ENCODE results near the gene CAND1. TPM values are rescaled to one million over a fixed set of nuclear protein-coding genes. Genes with fewer than 3 reads are reported as not detected.

Gene CAND1
- total and polyA plus RNA-seq, 2 experiments from 2014 or later, result 92.6 to 111 TPM

GRCh38 chr12:67305544-67305943 is 36.4 kb downstream of the CAND1 start:
- Histone ChIP-seq H3K4me3 (no peak overlapping the region), H3K9me2 (ENCODE audit: insufficient read depth) (no peaks in the 10 kb centered on the region), H3K27me3 (replicated peaks; ENCODE audit: insufficient read depth) (no peaks in the 10 kb centered on the region), H3K36me3 (ENCODE audit: low read depth) (peaks cover 84% of the 10 kb centered on the region), H3K4me2 (ENCODE audit: unreplicated experiment) (no peak overlapping the region), H3K79me2 (ENCODE audit: insufficient read depth) (peaks cover 54% of the 10 kb centered on the region), H4K20me1 (ENCODE audit: insufficient read depth) (no peaks in the 10 kb centered on the region), H2AFZ (no peak overlapping the region), H3K27ac (no peak overlapping the region), H3K4me1 (ENCODE audit: insufficient read depth) (no peaks in the 10 kb centered on the region), H3K9ac (no peak overlapping the region), H3F3A (ENCODE audit: insufficient read depth) (no peaks in the 10 kb centered on the region), H3K9me3 (ENCODE audit: low read depth) (no peaks in the 10 kb centered on the region)
- DNase-seq, result no peak
- in situ Hi-C loops (cut with MboI), result no loop called here
- 92 to 96% methylated on average over 1 of the region's 1 CpG for WGBS, 2 experiments (ENCODE audit: low coverage in 1 of 2, low lambda C conversion rate in 2 of 2, missing lambda C conversion rate in 2 of 2)
- no peak for TF ChIP-seq EZH2 (IDR thresholded peaks at IDR 0.05; ENCODE audit: insufficient read depth, poor library complexity, severe bottlenecking)
- no peak for TF ChIP-seq EZH2phosphoT487 (IDR thresholded peaks at IDR 0.05; ENCODE audit: insufficient read depth, low read depth)

- Histone ChIP-seq H4K20me1 (ENCODE audit: insufficient read depth) (no peaks in the 10 kb centered on the region), H3K4me2 (ENCODE audit: unreplicated experiment) (no peak overlapping the region), H3K27me3 (replicated peaks; ENCODE audit: insufficient read depth) (no peaks in the 10 kb centered on the region), H3K79me2 (ENCODE audit: insufficient read depth) (peaks cover 43% of the 10 kb centered on the region), H3K9ac (no peak overlapping the region), H3K27ac (no peak overlapping the region), H3K4me3 (no peak overlapping the region), H3F3A (ENCODE audit: insufficient read depth) (no peaks in the 10 kb centered on the region), H2AFZ (no peak overlapping the region), H3K4me1 (ENCODE audit: insufficient read depth) (no peaks in the 10 kb centered on the region), H3K9me2 (ENCODE audit: insufficient read depth) (no peaks in the 10 kb centered on the region), H3K9me3 (ENCODE audit: low read depth) (no peaks in the 10 kb centered on the region), H3K36me3 (ENCODE audit: low read depth) (peaks cover 83% of the 10 kb centered on the region)
- WGBS, 2 experiments (ENCODE audit: low coverage in 1 of 2, low lambda C conversion rate in 2 of 2, missing lambda C conversion rate in 2 of 2), result 99 to 100% methylated on average over 2 of the region's 2 CpGs
- no peak for DNase-seq
- in situ Hi-C loops (cut with MboI), result no loop called here
- TF ChIP-seq EZH2phosphoT487 (IDR thresholded peaks at IDR 0.05; ENCODE audit: insufficient read depth, low read depth) (no peak), EZH2 (IDR thresholded peaks at IDR 0.05; ENCODE audit: insufficient read depth, poor library complexity, severe bottlenecking) (no peak)
Measured at GRCh38 chr12:67306712-67307111, 37.6 kb downstream of the CAND1 start.

- no peak for TF ChIP-seq EZH2phosphoT487 (IDR thresholded peaks at IDR 0.05; ENCODE audit: insufficient read depth, low read depth)
- no peak for TF ChIP-seq EZH2 (IDR thresholded peaks at IDR 0.05; ENCODE audit: insufficient read depth, poor library complexity, severe bottlenecking)
- peaks cover 47% of the 10 kb centered on the region for H3K36me3 ChIP-seq (ENCODE audit: low read depth)
- 51 to 57% methylated on average over 1 of the region's 1 CpG for WGBS, 2 experiments (ENCODE audit: low coverage in 1 of 2, low lambda C conversion rate in 2 of 2, missing lambda C conversion rate in 2 of 2)
- H3F3A ChIP-seq (ENCODE audit: insufficient read depth), result peaks cover 30% of the 10 kb centered on the region; the same call in 1 of the 2 replicates
- H3K4me1 ChIP-seq (ENCODE audit: insufficient read depth), result peaks cover 10% of the 10 kb centered on the region; the same call in 1 of the 2 replicates
- no peak overlapping the region for H3K9ac ChIP-seq
- no peaks in the 10 kb centered on the region for H4K20me1 ChIP-seq (ENCODE audit: insufficient read depth)
- in situ Hi-C loops (cut with MboI), result no loop called here
- DNase-seq, result no peak
- no peak overlapping the region for H3K4me3 ChIP-seq
- H3K9me2 ChIP-seq (ENCODE audit: insufficient read depth), result peaks cover 3% of the 10 kb centered on the region; the same call in 1 of the 2 replicates
- no peak overlapping the region for H2AFZ ChIP-seq
- no peaks in the 10 kb centered on the region for H3K9me3 ChIP-seq (ENCODE audit: low read depth)
- no peaks in the 10 kb centered on the region for H3K27me3 ChIP-seq (replicated peaks; ENCODE audit: insufficient read depth)
- H3K27ac ChIP-seq, result no peak overlapping the region
- no peaks in the 10 kb centered on the region for H3K79me2 ChIP-seq (ENCODE audit: insufficient read depth)
- no peak overlapping the region for H3K4me2 ChIP-seq (ENCODE audit: unreplicated experiment)
Measured at GRCh38 chr12:67315661-67316060, 46.5 kb downstream of the CAND1 start.

GRCh38 chr12:67318786-67319185 is 49.6 kb downstream of the CAND1 start:
- no peak overlapping the region for H3K4me3 ChIP-seq
- H3K27ac ChIP-seq, result no peak overlapping the region
- no peak overlapping the region for H3K4me2 ChIP-seq (ENCODE audit: unreplicated experiment)
- TF ChIP-seq EZH2phosphoT487 (IDR thresholded peaks at IDR 0.05; ENCODE audit: insufficient read depth, low read depth), result no peak
- TF ChIP-seq EZH2 (IDR thresholded peaks at IDR 0.05; ENCODE audit: insufficient read depth, poor library complexity, severe bottlenecking), result no peak
- no peaks in the 10 kb centered on the region for H4K20me1 ChIP-seq (ENCODE audit: insufficient read depth)
- H3K27me3 ChIP-seq (replicated peaks; ENCODE audit: insufficient read depth), result no peaks in the 10 kb centered on the region
- WGBS, 2 experiments (ENCODE audit: low coverage in 1 of 2, low lambda C conversion rate in 2 of 2, missing lambda C conversion rate in 2 of 2), result 86 to 89% methylated on average over 3 of the region's 3 CpGs
- no peak overlapping the region for H3K9ac ChIP-seq
- peaks cover 3% of the 10 kb centered on the region; the same call in 1 of the 2 replicates for H3K9me2 ChIP-seq (ENCODE audit: insufficient read depth)
- H3K4me1 ChIP-seq (ENCODE audit: insufficient read depth), result peaks cover 10% of the 10 kb centered on the region; the same call in 1 of the 2 replicates
- in situ Hi-C loops (cut with MboI), result no loop called here
- H3K79me2 ChIP-seq (ENCODE audit: insufficient read depth), result no peaks in the 10 kb centered on the region
- H2AFZ ChIP-seq, result no peak overlapping the region
- no peaks in the 10 kb centered on the region for H3K9me3 ChIP-seq (ENCODE audit: low read depth)
- peaks cover 12% of the 10 kb centered on the region; the same call in 1 of the 2 replicates for H3F3A ChIP-seq (ENCODE audit: insufficient read depth)
- H3K36me3 ChIP-seq (ENCODE audit: low read depth), result peaks cover 37% of the 10 kb centered on the region
- no peak for DNase-seq

All from GM23248 (cell line).